ENCODE data around the gene CFAP97D2.

GRCh38 chr13:114135731-114136171 is 43.3 kb upstream of the CFAP97D2 start:
- TF ChIP-seq CTCF (conservative IDR thresholded peaks at IDR 0.05 in 1 of 2, IDR thresholded peaks at IDR 0.05 in 1 of 2; ENCODE audit: extremely low read depth in 1 of 2, insufficient read depth in 1 of 2, low read depth in 1 of 2, low read length in 2 of 2): no peak
- no peak for TF ChIP-seq EZH2 (IDR thresholded peaks at IDR 0.05; ENCODE audit: borderline replicate concordance, low read length)

Data from mammary epithelial cell (primary cell).